Islet of Langerhans (tissue), 1 donor: Measurements from ENCODE around the gene TRIM23.

Experiments
- FAIRE-seq: peaks from one replicate; lab custom pipeline; 2011; peaks lifted over from hg19 to GRCh38; lab: Jason Lieb, UNC

TRIM23 gene

GRCh38 chr5:65563777-65564176 lies 60.4 kb downstream of the TRIM23 start:
- FAIRE-seq, result no peak

- FAIRE-seq, result peak; percentile 90
These were observed 61.1 kb downstream of the TRIM23 start, which contains the start of the genes CENPK and PPWD1 for GRCh38 chr5:65562731-65563701. CENPK (minus strand) TSS chr5:65563168; CDS start chr5:65554907, 8,261 bp downstream. PPWD1 (plus strand) TSS chr5:65563296; CDS start chr5:65563311, 15 bp downstream.

GRCh38 chr5:65556718-65557117 lies 67.4 kb downstream of the TRIM23 start:
- no peak for FAIRE-seq

GRCh38 chr5:65556181-65556580 lies 68.0 kb downstream of the TRIM23 start:
- FAIRE-seq, result no peak

- no peak for FAIRE-seq
These were observed 68.8 kb downstream of the TRIM23 start for GRCh38 chr5:65555287-65555686.

GRCh38 chr5:65553941-65554340 lies 70.2 kb downstream of the TRIM23 start:
- FAIRE-seq, result no peak

- no peak for FAIRE-seq
These were observed 75.9 kb downstream of the TRIM23 start for GRCh38 chr5:65548281-65548680.

GRCh38 chr5:65546141-65546540 lies 78.0 kb downstream of the TRIM23 start:
- no peak for FAIRE-seq

- no peak for FAIRE-seq
These were observed 79.7 kb downstream of the TRIM23 start for GRCh38 chr5:65544473-65544872.

GRCh38 chr5:65539827-65540226 lies 84.3 kb downstream of the TRIM23 start:
- no peak for FAIRE-seq
